GM12873 (cell line): ENCODE results near the gene CEMIP.

Experiments
- CTCF ChIP-seq: IDR thresholded peaks from 2 replicates; pipeline ENCODE4 v1.5.1; 2012; ENCODE audit warnings: low read depth, mild to moderate bottlenecking, moderate library complexity, low read length, control low read depth; ENCODE audit not compliant: insufficient read depth; ENCODE audit errors: missing control alignments

Gene CEMIP

GRCh38 chr15:80747317-80748053, 31.7 kb upstream of the CEMIP start:
- no peak for TF ChIP-seq CTCF

- no peak for TF ChIP-seq CTCF
These were observed 29.6 kb upstream of the CEMIP start for GRCh38 chr15:80749589-80749988.

- TF ChIP-seq CTCF = no peak
These were observed 28.6 kb upstream of the CEMIP start for GRCh38 chr15:80750575-80750974.

- TF ChIP-seq CTCF = no peak
These were observed 27.0 kb upstream of the CEMIP start for GRCh38 chr15:80752204-80752603.

- no peak for TF ChIP-seq CTCF
These were observed 26.0 kb upstream of the CEMIP start for GRCh38 chr15:80753161-80753560.

GRCh38 chr15:80754014-80754413, 25.2 kb upstream of the CEMIP start:
- TF ChIP-seq CTCF = no peak

GRCh38 chr15:80755885-80756284, 23.3 kb upstream of the CEMIP start:
- no peak for TF ChIP-seq CTCF
